Stimulated activated CD8-positive, alpha-beta memory T cell treated with anti-CD3 and anti-CD28 coated beads, Interleukin-15, amount 100 ng/mL, for 4 hours (primary cell): ENCODE results near the gene CDK6.

Experiments used
- DNase-seq, 2 donors: peaks; one replicate each; pipeline ENCODE4 v3.0.0-alpha.2; 2020; ENCODE audit warnings: low read depth in 2 of 2

Gene CDK6

GRCh38 chr7:92680442-92680841 is 155.9 kb downstream of the CDK6 start:
- no peak for DNase-seq

GRCh38 chr7:92678291-92678920 is 158.0 kb downstream of the CDK6 start:
- no peak for DNase-seq

- no peak for DNase-seq
These were observed 162.0 kb downstream of the CDK6 start for GRCh38 chr7:92674379-92674778.

GRCh38 chr7:92671505-92672169 is 164.7 kb downstream of the CDK6 start:
- no peak for DNase-seq

- no peak for DNase-seq
These were observed 166.0 kb downstream of the CDK6 start for GRCh38 chr7:92670204-92670851.

GRCh38 chr7:92669616-92670165 is 166.7 kb downstream of the CDK6 start:
- no peak for DNase-seq

- no peak for DNase-seq
These were observed 167.8 kb downstream of the CDK6 start for GRCh38 chr7:92668564-92668963.

- DNase-seq = no peak
These were observed 168.4 kb downstream of the CDK6 start for GRCh38 chr7:92667816-92668535.

GRCh38 chr7:92665926-92666325 is 170.4 kb downstream of the CDK6 start:
- DNase-seq = no peak

- DNase-seq = no peak
These were observed 174.7 kb downstream of the CDK6 start for GRCh38 chr7:92661651-92662050.

GRCh38 chr7:92658671-92659070 is 177.7 kb downstream of the CDK6 start:
- no peak for DNase-seq

- no peak for DNase-seq
These were observed 179.0 kb downstream of the CDK6 start for GRCh38 chr7:92657391-92657790.

- DNase-seq = no peak
These were observed 180.3 kb downstream of the CDK6 start for GRCh38 chr7:92656121-92656520.

GRCh38 chr7:92655346-92655884 is 181.0 kb downstream of the CDK6 start:
- no peak for DNase-seq

GRCh38 chr7:92653136-92653535 is 183.2 kb downstream of the CDK6 start:
- DNase-seq = no peak

GRCh38 chr7:92652536-92652935 is 183.8 kb downstream of the CDK6 start:
- no peak for DNase-seq

- DNase-seq = no peak
These were observed 186.0 kb downstream of the CDK6 start for GRCh38 chr7:92650391-92650790.

- no peak for DNase-seq
These were observed 188.3 kb downstream of the CDK6 start for GRCh38 chr7:92648067-92648466.

GRCh38 chr7:92647652-92648051 is 188.7 kb downstream of the CDK6 start:
- DNase-seq = no peak

GRCh38 chr7:92647011-92647625 is 189.3 kb downstream of the CDK6 start:
- DNase-seq = no peak
